SK-MEL-5 (cell line): ENCODE results near the gene TPMT. TPM values are rescaled to one million over a fixed set of nuclear protein-coding genes. Genes with fewer than 3 reads are reported as not detected.
"Not testable (repeated sequence)": the region's sequence is repeated elsewhere in the genome, so short reads cannot be mapped to it uniquely, and the experiment has no call there.

ENCODE experiments used
- DNase-seq: peaks from one replicate; pipeline ENCODE4 v3.0.0-alpha.2; 2016; ENCODE audit warnings: low read depth, low spot score
- in situ Hi-C: cut with HindIII; loops from 2 replicates; pipeline ENCODE4 v1.10.0; 2016; ENCODE audit warnings: low sequenced_read_pairs, high pct_unique_total_duplicates, low pct_unique_long_range_greater_than_20kb
- polyA plus RNA-seq, 2 experiments: library from polyadenylated mRNA; depleted of rRNA; stranded (reverse); fragments of >200 nt; gene quantifications; 2 replicates each; pipeline ENCODE4 v1.2.3, GENCODE V29; 2015
- total RNA-seq: library from RNA; depleted of rRNA; stranded (reverse); fragments of >200 nt; shearing (Covaris generic); gene quantifications from 2 replicates; pipeline ENCODE4 v1.2.3, GENCODE V29; 2014; rRNA removed

Gene TPMT
- total RNA-seq: 40.6 and 45.4 TPM in 2 replicates
- polyA plus RNA-seq (2015; cell fraction: cytosol; rRNA removed): 33.1 and 34.7 TPM in 2 replicates
- 9.6 and 12.7 TPM in 2 replicates for polyA plus RNA-seq (2015; cell fraction: nucleus; rRNA removed)

DNA sequence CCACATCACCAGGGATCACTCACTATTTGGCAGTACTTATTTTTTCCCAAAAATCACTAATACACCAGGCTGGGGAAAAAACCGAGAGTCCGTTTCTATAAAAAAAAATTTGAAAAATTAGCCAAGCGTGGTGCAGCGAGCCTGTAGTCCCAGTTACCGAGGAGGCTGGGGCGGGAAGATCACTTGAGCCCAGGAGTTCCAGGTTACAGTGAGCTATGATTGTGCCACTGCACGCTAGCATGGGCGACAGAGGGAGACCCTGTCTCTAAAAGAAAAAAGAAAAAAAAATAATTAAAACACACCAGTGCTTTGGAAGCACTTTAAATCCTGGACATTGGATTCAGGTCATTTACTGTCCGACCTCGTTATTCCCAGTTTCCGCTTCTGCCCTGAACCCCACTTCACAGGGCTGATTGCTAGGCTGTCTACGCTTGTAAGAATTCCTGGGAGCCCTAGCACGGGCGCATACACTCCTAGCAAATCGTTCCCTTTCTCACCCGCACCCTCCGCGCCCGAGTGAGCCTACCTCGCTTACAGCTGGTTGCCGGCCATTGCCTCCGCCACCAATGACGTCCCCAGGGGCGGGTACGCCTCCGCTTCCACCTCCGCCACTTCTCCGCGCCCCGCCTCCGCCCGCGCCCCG lies at the start of gene TPMT:
TPMT (minus strand) TSS at position 571 of the 643 bp plus-strand sequence. CDS start 5,950 bp downstream, outside the sequence.
- no peak for DNase-seq
- in situ Hi-C loops: no loop called here

DNA sequence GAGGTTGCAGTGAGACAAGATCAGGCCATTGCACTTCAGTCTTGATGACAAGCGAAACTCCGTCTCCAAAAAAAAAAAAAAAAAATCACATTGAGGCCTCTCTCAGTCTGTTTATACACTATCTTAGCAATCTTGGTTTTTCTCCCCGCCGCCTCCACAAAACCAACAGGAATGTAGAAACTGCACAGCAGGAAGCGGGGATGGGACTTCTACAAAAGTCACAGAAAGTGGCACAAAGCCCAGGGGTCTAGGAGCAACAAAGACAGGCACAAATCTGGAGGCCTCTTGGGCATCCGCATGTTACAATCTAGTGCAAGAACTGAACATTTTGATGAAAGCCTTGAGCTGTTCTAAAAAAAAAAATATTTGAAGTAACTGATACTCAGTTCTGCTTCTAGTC lies 48.9 kb upstream of the TPMT start:
- in situ Hi-C loops: no loop called here
- DNase-seq: no peak

DNA sequence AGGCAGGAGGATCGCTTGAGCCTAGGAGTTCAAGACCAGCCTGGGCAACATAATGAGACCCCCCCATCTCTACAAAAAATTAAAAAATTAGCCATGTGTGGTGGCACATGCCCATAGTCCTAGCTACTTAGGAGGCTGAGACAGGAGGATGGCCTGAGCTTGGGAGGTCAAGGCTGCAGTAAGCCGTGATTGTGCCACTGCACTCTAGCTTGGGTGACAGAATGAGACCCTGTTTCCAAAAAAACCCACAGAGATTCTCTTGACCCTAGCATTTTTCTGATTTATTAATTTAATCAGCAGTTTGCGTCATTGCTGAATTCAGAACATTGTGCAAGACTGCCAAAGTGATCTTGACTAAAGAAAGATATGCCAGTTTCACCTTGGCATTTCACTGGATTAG lies 37.1 kb upstream of the TPMT start:
- in situ Hi-C loops: no loop called here

DNA sequence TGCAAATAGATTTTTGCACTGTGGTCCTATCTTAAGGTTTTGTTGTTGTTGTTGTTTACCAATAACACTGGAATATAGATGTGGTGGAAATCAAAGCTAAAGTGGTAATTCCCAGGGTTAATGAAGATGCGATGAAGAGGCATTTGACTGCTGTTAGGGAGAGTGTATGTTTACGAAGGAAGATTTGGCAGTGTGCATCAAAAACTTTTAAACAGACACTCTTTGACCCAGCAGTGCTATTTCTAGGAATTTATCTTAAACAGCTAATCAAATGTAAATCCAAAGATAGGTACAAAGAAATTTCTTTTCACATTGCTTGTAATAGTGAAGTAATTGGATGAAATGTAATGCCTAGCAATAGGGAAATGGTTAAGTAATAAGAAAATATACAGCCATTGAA lies 34.3 kb upstream of the TPMT start:
- no peak for DNase-seq
- in situ Hi-C loops: no loop called here

More for the DNA sequence above, 37.1 kb upstream of the TPMT start:
- DNase-seq: no peak

DNA sequence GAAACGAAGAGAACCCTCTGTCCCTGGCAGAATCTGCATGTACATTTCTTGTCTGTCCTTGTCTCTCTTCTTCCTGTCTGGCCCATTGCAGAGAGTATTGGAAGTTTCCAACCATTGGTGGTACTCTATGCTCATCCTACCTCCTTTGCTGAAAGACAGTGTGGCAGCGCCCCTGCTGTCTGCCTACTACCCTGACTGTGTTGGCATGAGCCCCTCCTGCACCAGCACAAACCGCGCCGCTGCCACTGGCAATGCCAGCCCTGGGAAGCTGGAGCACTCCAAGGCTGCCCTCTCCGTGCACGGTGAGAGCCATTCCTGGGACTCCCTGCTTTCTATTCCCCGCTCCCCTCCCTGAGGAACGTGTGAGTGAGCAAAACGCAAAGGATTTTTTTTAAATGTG lies 32.8 kb upstream of the TPMT start:
- DNase-seq: peak; percentile 57

DNA sequence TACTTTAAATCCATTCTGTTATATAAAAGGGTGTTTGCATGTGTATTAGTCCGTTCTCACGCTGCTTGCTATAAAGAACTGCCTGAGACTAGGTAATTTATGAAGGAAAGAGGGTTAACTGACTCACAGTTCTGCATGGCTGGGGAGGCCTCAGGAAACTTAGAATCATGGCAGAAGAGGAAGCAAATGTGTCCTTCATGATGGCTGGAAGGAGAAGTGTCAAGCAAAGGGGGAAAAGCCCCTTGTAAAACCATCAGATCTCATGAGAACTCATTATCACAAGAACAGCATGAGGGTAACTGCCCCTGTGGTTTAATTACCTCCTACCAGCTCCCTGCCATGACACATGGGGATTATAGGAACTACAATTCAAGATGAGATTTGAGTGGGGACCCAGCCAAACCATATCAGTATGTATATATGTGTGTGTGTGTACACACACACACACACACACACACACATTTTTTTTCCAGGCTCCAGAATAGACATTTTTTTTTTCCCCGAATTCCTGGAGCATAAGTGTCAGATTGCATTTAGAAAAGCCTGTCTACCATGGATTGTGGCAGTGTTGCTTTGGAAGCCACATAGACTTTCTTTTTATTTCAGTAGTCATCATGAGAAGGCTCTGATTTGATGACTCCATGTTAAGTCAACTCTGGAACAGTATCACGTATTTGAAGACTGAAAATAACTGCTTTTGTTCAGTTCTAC lies 31.8 kb upstream of the TPMT start:
- DNase-seq: no peak
- in situ Hi-C loops: no loop called here

More for the DNA sequence above, 32.8 kb upstream of the TPMT start:
- in situ Hi-C loops: no loop called here

DNA sequence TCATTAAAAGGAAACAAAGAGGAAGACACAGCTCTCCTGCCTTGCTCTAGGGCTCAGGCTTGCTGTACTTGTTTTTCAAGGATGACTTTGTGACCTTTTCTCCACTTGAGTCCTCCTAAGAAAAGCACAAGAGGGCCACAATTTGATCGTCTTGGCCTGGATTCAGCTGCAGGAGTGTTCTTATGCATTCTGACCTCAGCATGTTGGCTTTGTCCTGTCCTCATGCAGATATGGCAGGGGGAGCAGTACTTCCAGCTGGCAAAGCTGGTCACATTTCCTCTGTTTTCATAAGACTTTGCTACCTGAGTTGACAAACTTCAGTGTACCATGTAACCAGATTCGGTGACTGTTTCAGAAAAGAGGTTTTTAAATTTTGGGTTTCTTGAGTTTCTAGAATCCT lies 31.2 kb upstream of the TPMT start:
- DNase-seq: no peak
- in situ Hi-C loops: no loop called here

DNA sequence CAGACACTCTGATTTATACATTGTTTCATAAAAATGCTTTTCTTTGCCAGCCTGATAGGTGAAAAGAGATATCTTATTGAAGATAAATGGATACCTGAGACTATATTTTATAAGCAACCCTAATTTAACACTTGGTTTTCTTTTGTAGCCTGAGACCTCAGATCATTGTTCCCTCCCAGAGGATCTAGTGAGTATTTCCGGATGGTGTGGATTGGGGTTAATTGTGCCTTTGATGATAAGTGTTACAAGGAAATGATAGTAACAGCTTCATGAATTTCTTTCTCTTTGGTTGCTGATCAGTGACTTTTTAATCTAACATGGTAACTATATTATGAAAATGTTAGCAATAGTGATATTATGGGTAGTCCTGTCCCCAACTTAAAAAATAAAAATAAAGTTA lies 30.7 kb upstream of the TPMT start:
- DNase-seq: no peak
- in situ Hi-C loops: no loop called here

DNA sequence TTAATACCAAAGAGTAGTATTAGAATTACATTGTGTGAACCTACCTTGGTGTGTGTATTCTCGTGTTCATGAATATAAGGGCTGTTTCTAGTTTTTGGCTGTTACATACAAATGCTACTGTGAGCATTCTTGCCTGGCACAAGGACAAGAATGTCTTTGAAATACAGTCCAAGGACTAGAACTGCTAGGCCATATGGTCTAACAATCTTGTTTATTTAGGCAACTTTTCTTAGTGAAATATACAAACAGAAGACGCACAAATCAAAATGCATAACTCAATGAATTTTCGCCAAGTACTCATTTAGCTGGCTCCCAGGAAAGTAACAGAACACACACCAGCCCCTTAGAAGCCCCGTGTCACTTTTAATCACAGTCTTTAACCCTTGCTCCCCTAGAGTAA lies 28.9 kb upstream of the TPMT start:
- DNase-seq: no peak
- in situ Hi-C loops: no loop called here

DNA sequence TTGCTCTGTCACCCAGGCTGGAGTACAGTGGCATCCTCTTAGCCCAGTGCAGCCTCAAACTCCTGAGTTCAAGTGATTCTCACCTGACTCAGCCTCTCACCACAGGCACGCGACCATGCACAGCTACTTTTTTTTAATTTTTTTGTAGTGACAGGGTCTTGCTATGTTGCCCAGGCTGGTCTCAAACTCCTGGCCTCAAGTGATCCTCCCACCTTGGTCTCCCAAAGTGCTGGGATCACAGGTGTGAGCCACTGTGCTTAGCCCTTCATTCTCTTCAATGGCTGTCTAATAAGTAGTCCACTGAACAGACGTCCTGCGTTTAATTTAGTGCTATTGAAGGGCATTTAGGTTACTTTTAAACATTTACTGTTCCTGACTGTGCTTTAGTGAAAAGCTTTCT lies 27.7 kb upstream of the TPMT start:
- DNase-seq: no peak
- in situ Hi-C loops: no loop called here

DNA sequence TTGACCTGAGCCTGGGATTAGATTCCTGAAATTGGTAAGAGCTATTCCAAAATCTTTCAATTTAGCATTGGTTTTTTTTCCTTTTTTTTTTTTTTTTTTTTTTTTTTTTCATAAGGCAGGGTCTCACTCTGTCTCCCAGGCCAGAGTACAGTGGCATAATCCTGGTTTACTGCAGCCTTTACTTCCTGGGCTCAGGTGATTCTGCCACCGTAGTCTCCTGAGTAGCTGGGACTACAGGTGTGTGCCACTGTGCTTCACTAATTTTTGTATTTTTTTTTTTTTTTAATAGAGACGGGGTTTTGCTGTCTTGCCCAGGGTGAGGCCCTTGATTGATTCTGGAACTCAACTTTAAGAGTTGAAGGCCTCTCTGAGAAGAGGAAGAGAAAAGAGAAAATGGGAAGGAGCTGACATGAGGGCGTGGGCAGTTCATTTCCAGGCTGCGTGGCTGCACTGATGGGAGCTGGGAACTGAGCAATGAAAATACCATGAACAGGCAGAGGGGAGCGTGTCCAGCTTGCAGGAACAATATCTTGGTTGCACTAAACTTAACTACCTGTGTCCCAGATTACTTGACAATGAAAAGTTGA lies 25.0 kb upstream of the TPMT start:
- in situ Hi-C loops: no loop called here
- no peak for DNase-seq

DNA sequence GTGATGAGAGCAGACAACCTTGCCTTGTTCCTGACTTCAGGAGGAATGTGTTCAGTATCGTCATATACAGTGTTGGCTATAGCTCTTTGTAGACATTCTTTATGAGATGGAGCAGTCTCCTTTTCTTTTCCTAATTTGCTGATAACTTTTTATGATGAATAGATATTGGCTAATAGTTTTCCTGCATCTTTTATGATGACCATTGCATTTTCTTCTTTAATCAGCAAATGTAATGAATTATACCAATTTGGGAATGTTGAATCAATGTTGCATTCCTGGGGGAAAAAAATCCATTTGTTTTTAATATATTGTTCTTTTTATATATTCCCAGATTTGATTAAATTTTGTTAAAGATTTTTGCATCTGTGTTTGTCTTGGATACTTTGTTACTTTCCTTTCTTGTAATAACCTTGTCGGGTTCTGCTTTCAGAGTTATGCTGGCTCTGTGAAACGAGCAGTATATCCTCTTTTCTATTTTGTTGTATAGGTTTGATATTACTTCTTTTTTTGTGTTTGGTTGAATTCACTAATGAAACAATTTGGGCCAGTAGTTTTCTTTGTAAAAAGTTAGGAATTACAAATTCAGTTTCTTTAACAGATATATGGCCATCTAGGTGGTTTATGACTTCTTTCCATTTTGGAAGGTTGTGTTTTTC lies 24.2 kb upstream of the TPMT start:
- in situ Hi-C loops: no loop called here
- no peak for DNase-seq

DNA sequence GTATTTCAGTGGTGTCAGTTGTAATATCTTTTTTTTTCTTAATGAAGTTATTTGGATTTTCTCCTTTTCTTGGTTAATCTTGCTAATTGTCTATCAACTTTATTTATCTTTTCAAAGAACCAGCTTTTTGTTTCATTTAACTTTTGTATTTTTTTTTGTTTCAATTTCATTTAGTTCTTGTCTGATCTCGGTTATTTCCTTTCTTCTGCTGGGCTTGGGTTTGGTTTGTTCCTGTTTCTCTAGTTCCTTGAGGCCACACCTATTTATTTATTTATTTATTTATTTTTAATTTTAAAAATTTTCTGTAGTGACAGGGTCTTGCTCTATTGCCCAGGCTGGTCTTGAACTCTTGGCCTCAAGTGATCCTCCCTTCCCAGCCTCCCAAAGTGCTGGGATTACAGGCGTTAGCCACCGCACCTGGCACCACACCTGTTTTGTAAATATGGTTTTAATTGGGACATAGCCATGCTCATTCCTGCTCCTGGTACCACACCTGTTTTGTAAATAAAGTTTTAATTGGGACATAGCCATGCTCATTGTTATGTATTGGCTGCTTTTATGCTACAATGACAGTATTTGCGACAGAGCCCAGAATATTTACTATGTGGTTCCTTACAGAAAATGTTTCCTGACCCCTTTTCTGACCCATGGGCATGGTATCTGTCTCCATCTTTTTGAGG lies 22.5 kb upstream of the TPMT start:
- DNase-seq: no peak
- in situ Hi-C loops: no loop called here

DNA sequence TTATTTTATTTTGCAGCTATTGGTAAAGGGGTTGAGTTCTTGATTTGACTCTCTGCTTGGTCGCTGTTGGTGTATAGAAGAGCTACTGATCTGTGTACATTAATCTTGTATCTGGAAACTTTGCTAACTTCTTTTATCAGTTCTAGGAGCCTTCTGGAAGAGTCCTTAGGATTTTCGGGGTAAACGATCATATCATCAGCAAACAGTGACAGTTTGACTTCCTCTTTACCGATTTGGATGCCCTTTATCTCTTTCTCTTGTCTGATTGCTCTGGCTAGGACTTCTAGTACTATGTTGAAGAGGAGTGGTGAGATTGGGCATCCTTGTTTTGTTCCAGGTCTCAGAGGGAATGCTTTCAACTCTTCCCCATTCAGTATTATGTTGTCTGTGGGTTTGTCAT lies 21.3 kb upstream of the TPMT start:
- in situ Hi-C loops, DNase-seq: not testable (repeated sequence)

DNA sequence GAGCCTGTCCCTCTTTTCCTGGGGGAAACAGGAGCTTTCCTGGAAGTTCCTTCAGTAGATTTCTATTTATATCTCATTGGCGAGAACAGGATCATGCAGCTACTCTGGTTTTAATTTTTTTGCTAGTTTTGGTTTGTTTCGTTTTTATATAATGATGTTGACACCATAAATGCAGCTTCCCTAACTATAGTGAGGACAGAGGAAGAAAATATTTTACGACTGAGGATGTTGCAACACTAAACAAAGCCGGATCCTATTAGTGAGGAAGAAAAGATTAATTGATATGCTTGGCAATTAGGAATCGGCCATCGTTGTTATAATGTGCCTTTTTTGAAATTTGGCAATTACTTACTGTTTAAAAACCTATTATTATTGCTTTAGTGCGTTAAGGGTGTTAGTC lies 17.0 kb upstream of the TPMT start:
- no peak for DNase-seq
- in situ Hi-C loops: no loop called here

DNA sequence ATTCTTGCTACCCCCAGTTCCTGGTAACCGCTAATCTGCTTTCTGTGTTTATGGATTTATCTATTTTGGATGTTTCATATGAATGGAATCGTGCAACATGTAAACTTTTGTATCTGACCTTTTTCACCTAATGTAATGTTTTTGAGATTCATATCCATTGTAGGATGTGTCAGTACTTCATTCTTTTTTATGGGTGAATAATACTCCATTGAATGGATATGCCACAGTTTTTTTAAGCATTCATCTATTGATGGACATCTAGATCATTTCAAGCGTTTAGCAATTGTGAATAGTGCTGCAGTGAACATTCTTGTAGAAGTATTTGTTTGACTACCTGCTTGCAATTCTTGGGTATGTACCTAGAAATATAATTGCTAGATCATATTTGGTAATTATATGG lies 13.4 kb upstream of the TPMT start:
- in situ Hi-C loops: no loop called here
- DNase-seq: no peak

DNA sequence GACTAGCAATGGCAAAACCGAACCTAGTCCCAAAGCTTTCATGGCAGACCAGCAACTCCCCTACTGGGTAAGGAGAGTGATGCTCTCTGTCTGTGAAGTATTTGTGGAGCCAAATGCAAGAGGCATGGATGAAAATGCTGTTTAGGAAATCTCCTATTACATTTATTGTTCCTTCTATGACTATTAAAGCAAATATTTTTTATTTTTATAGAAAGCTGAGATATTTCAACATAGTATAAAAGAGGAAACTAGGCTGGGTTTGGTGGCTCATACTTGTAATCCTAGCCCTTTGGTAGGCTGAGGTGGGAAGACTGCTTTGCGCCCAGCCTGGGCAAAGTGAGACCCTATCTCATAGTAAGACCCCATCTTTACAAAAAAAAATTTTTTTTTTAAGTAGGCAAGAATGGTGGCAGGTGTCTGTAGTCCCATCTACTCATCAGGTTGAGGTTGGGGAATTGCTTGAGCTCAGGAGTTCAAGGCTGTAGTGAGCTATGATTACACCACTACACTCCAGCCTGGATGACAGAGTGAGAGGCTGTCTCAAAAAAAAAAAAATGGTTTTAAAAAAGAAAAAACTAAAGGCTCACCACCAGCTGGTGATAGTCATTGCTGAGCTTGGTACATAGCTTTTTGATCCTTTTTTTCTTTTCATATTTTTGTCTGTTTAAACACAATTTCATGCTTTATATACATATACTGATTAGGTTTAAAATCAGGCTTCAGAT lies 11.6 kb upstream of the TPMT start:
- in situ Hi-C loops: no loop called here
- no peak for DNase-seq
